HepG2 (cell line): ENCODE results near the gene RBM8A. TPM values are rescaled to one million over a fixed set of nuclear protein-coding genes. Genes with fewer than 3 reads are reported as not detected.
A peak's percentile ranks its signal among the peaks of the same experiment; 100 is the strongest.

ENCODE experiments used
- ATAC-seq: fragments of 200-7000 bp; cut with Tn5 transposase; 3 replicates; pipeline ENCODE4 v1.9.1; 2020; ENCODE audit warnings: mild to moderate bottlenecking, moderate library complexity
- BruUV-seq: library from RNA; stranded (reverse); fragments of 400-500 nt; replicated peaks from 2 replicates; lab custom pipeline; 2021; lab: Mats Ljungman, UMichigan
- CTCF ChIA-PET: fragments of 300-600 bp; formaldehyde crosslinking; extraction: SDS; loops from one replicate; lab custom pipeline; 2021; ENCODE audit warnings: low total read pairs, inconsistent platforms, low intra/inter-chr PET ratio; lab: Yijun Ruan, JAX
- POLR2A ChIA-PET: fragments of 350-600 bp; sonication (Branson Sonifier 250); formaldehyde crosslinking; loops from one replicate; lab custom pipeline; 2020; ENCODE audit warnings: antibody characterized with exemption, inconsistent platforms; lab: Yijun Ruan, JAX
- DNase-seq: peaks from one replicate; pipeline ENCODE4 v3.0.0-alpha.2; 2015; ENCODE audit warnings: low spot score
- FAIRE-seq: peaks from 3 replicates; lab custom pipeline; 2011; peaks lifted over from hg19 to GRCh38; lab: Jason Lieb, UNC
- H2AFZ ChIP-seq: one replicate; pipeline ENCODE4 v1.6.1; 2011; ENCODE audit warnings: low read length, inconsistent platforms
- H3K27ac ChIP-seq: fragments of 300-600 bp; 3 replicates; pipeline ENCODE4 v1.8.0; 2011; ENCODE audit warnings: mixed run types, mild to moderate bottlenecking, mixed read lengths, low read length, inconsistent platforms; ENCODE audit not compliant: insufficient read depth; ENCODE audit errors: extremely low read length
- H3K27me3 ChIP-seq, 2 experiments: fragments of 200-600 bp in 1 of 2; 2 replicates in 1 of 2; 3 replicates in 1 of 2; pipeline versions ENCODE4 v1.6.0 to v1.8.0; 2011; ENCODE audit warnings: low read length in 2 of 2, mild to moderate bottlenecking in 2 of 2, moderate library complexity in 2 of 2, inconsistent platforms in 1 of 2; ENCODE audit not compliant: insufficient read depth in 2 of 2, control insufficient read depth in 1 of 2
- H3K36me3 ChIP-seq, 2 experiments: fragments of 200-600 bp in 1 of 2; replicated peaks in 1 of 2; 2 replicates in 1 of 2; 3 replicates in 1 of 2; pipeline versions ENCODE4 v1.5.1 to v1.8.0; 2011; ENCODE audit warnings: low read length in 2 of 2, inconsistent platforms in 1 of 2; ENCODE audit not compliant: insufficient read depth in 2 of 2, control insufficient read depth in 1 of 2
- H3K4me1 ChIP-seq: 2 replicates; pipeline ENCODE4 v1.5.1; 2012; ENCODE audit warnings: low read length, inconsistent platforms; ENCODE audit not compliant: insufficient read depth
- H3K4me2 ChIP-seq: 2 replicates; pipeline ENCODE4 v1.6.0; 2011; ENCODE audit warnings: low read depth, low read length, inconsistent platforms
- H3K4me3 ChIP-seq, 3 experiments: fragments of 200-600 bp in 1 of 3; sonication (generic), shearing (Covaris generic) in 1 of 3; replicated peaks in 1 of 3; 2 replicates each; pipeline ENCODE4 v1.5.1; 2011 to 2016; ENCODE audit warnings: low read length in 3 of 3, inconsistent platforms in 2 of 3, low read depth in 2 of 3, mild to moderate bottlenecking in 2 of 3, control low read depth in 1 of 3, mixed read lengths in 1 of 3; ENCODE audit not compliant: insufficient read depth in 1 of 3
- H3K79me2 ChIP-seq: one replicate; pipeline ENCODE4 v1.6.1; 2011; ENCODE audit warnings: low read length, inconsistent platforms; ENCODE audit not compliant: insufficient read depth
- H3K9ac ChIP-seq: 2 replicates; pipeline ENCODE4 v1.6.0; 2011; ENCODE audit warnings: mild to moderate bottlenecking, low read depth, low read length, inconsistent platforms; ENCODE audit not compliant: insufficient read depth
- H3K9me3 ChIP-seq: 2 replicates; pipeline ENCODE4 v1.5.1; 2012; ENCODE audit warnings: mild to moderate bottlenecking, low read length
- H4K20me1 ChIP-seq: 2 replicates; pipeline ENCODE4 v1.6.0; 2011; ENCODE audit warnings: inconsistent platforms, mild to moderate bottlenecking, low read length, moderate library complexity; ENCODE audit not compliant: insufficient read depth
- ARNTL ChIP-seq: sonication (generic); formaldehyde crosslinking; IDR thresholded peaks from 2 replicates; pipeline ENCODE4 v1.4.0; 2020; ENCODE audit warnings: mild to moderate bottlenecking, missing genetic modification reagents
- HNF4A ChIP-seq: sonication (generic); formaldehyde crosslinking; IDR thresholded peaks from 2 replicates; pipeline ENCODE4 v1.4.0; 2020; ENCODE audit warnings: missing genetic modification reagents
- MED1 ChIP-seq: sonication (generic); formaldehyde crosslinking; IDR thresholded peaks from 2 replicates; pipeline ENCODE4 v1.4.0; 2020; ENCODE audit warnings: missing genetic modification reagents
- NR2F6 ChIP-seq, 2 experiments: IDR thresholded peaks; 2 replicates each; pipeline ENCODE4 v1.6.1; 2016; ENCODE audit warnings: antibody characterized with exemption in 1 of 2, mild to moderate bottlenecking in 1 of 2
- WGBS: methylation state at CpG from one replicate; pipeline ENCODE4 v1.1.6; 2017; ENCODE audit warnings: low lambda C conversion rate; 5-methylcytosine and 5-hydroxymethylcytosine counted together
- in situ Hi-C: cut with HindIII; loops from 2 replicates; pipeline ENCODE4 v1.10.0; 2017; ENCODE audit warnings: low pct_unique_long_range_greater_than_20kb; ENCODE audit not compliant: extremely low pct_ligation_motif_present
- intact Hi-C: fragments of 100-400 bp; cut with micrococcal nuclease; formaldehyde crosslinking; loops from one replicate; pipeline ENCODE4 v1.10.0; 2022; ENCODE audit not compliant: unreplicated experiment
- polyA plus RNA-seq, 8 experiments: library from polyadenylated mRNA; depleted of rRNA in 3 of 8; stranded (reverse) in 7 of 8; unstranded in 1 of 8; fragments of >200 nt; fragmentation: Illumina TruSeq in 4 of 8; extraction: Trizol in 4 of 8; gene quantifications; 2 replicates each; pipeline versions ENCODE4 v1.2.1 to v1.2.3, GENCODE V29; 2011 to 2016; ENCODE audit warnings: low read depth in 4 of 8, missing spikeins in 1 of 8, mixed read lengths in 1 of 8; ENCODE audit not compliant: insufficient read depth in 1 of 8
- total RNA-seq, 5 experiments: library from RNA; depleted of rRNA; stranded (reverse); fragments of >200 nt; fragmentation: Illumina TruSeq; extraction: Trizol; gene quantifications; 2 replicates each; pipeline ENCODE4 v1.2.3, GENCODE V29; 2016; ENCODE audit warnings: low read depth in 1 of 5
- TF ChIP-seq, protein P1 (sequence below): sonication (generic); formaldehyde crosslinking; IDR thresholded peaks from 2 replicates; pipeline ENCODE4 v1.4.0; 2020; ENCODE audit warnings: mild to moderate bottlenecking, missing genetic modification reagents
- TF ChIP-seq, protein P2 (sequence below): sonication (generic); formaldehyde crosslinking; IDR thresholded peaks from 2 replicates; pipeline ENCODE4 v1.5.0; 2020; ENCODE audit warnings: mild to moderate bottlenecking, missing genetic modification reagents, moderate library complexity
- TF ChIP-seq, protein P3 (sequence below): sonication (generic); formaldehyde crosslinking; IDR thresholded peaks from 2 replicates; pipeline ENCODE4 v1.8.0; 2022; ENCODE audit warnings: missing genetic modification reagents, mild to moderate bottlenecking, moderate library complexity, borderline replicate concordance
- TF ChIP-seq, protein P4 (sequence below): sonication (generic); formaldehyde crosslinking; IDR thresholded peaks from 2 replicates; pipeline ENCODE4 v1.9.0; 2021; ENCODE audit warnings: missing genetic modification reagents, borderline replicate concordance

RBM8A gene
- total and polyA plus RNA-seq, 2 of the 13 experiments (the other 11 are each of a cell fraction or from before 2014, with no cell fraction given), result 106 to 162 TPM

DNA sequence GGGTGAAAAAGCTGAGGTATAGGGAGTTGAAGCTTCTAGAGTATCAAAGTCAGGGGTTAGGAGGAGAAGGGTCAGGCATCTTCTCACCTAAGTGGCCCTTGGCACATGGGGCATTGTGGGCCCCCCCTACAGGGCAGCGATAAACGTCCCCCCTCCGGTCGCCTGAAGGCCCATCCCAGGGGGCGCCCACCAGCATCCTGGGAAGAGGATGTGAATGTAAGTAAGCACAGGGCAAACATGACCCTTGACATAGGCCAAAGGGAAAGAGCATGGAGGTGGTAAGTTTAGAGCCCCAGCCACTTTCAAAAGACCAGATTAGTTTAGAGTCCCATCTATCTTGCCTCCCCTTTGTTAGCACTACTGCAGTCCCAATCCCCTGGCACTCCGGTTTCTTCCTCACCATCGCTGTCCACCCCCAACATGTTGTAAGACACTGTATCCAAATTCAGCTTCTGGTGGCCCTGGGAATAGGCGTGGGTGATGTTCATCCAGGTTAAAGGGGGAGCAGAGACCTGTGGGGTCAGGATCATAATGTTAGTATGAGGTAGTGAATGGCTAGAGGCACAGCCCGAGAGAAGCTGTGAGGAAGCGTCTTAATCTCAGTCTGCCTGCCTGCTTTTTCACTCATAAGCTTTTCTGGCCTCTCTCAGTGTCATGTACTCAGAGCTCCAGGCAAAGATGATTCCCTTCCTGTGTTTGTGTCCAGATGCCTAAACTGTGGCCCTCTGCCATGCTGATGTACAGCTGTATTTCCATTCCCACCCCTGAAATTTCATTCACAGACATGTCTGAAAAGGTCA, 20.1 kb downstream of the RBM8A start:
- H3K9me3 ChIP-seq, result no peaks in the 10 kb centered on the region
- peak overlapping the region in 1 of 3 experiments; percentile 5; a peak in 2 of 6 replicates for H3K4me3 ChIP-seq
- no TSS peak for BruUV-seq
- ChIA-PET CTCF (interaction anchor here (4.4 kb wide), 1 partner anchor 15 kb away, joined by 93 read pairs; no protein-coding TSS in a partner anchor), POLR2A (interaction anchor here (2.0 to 4.3 kb wide), 3 partner anchors 9 to 20 kb away, joined by 5 to 25 read pairs (median 6); partner anchors contain the start of gene RBM8A)
- 32% methylated on average over 10 of the region's 10 CpGs for WGBS
- peaks cover 58% of the 10 kb centered on the region for H3K4me1 ChIP-seq
- H3K27ac ChIP-seq, result no peak overlapping the region
- ATAC-seq (peak; percentile 57), DNase-seq (no peak), FAIRE-seq (no peak)
- in situ Hi-C loops, result no loop called here
- no peaks in the 10 kb centered on the region for H4K20me1 ChIP-seq
- H3K4me2 ChIP-seq, result peak overlapping the region; percentile 74
- H3K36me3 ChIP-seq, result peaks cover 4 to 13% of the 10 kb centered on the region in 2 experiments; a peak in 4 of 5 replicates
- H3K79me2 ChIP-seq, result no peaks in the 10 kb centered on the region
- no peak overlapping the region for H2AFZ ChIP-seq
- H3K9ac ChIP-seq, result no peak overlapping the region
- H3K27me3 ChIP-seq, result no peaks in the 10 kb centered on the region
- intact Hi-C loops, result no loop called here
- TF ChIP-seq, protein P1, sequence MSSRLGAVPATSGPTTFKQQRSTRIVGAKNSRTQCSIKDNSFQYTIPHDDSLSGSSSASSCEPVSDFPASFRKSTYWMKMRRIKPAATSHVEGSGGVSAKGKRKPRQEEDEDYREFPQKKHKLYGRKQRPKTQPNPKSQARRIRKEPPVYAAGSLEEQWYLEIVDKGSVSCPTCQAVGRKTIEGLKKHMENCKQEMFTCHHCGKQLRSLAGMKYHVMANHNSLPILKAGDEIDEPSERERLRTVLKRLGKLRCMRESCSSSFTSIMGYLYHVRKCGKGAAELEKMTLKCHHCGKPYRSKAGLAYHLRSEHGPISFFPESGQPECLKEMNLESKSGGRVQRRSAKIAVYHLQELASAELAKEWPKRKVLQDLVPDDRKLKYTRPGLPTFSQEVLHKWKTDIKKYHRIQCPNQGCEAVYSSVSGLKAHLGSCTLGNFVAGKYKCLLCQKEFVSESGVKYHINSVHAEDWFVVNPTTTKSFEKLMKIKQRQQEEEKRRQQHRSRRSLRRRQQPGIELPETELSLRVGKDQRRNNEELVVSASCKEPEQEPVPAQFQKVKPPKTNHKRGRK (CRISPR knock-in tag), result no peak
- TF ChIP-seq HNF4A (CRISPR knock-in tag) (peak; percentile 34; the same call in 1 of the 2 replicates), ARNTL (CRISPR knock-in tag) (no peak), NR2F6 (IDR thresholded peaks at IDR 0.05) (peak; percentile 65; the same call in 1 of the 2 replicates), NR2F6 (CRISPR knock-in tag; IDR thresholded peaks at IDR 0.05) (peak; percentile 41; the same call in 1 of the 2 replicates), MED1 (0 out of 2 replicates have a peak, but pooled peaks have one; percentile 27)
- TF ChIP-seq, protein P2, sequence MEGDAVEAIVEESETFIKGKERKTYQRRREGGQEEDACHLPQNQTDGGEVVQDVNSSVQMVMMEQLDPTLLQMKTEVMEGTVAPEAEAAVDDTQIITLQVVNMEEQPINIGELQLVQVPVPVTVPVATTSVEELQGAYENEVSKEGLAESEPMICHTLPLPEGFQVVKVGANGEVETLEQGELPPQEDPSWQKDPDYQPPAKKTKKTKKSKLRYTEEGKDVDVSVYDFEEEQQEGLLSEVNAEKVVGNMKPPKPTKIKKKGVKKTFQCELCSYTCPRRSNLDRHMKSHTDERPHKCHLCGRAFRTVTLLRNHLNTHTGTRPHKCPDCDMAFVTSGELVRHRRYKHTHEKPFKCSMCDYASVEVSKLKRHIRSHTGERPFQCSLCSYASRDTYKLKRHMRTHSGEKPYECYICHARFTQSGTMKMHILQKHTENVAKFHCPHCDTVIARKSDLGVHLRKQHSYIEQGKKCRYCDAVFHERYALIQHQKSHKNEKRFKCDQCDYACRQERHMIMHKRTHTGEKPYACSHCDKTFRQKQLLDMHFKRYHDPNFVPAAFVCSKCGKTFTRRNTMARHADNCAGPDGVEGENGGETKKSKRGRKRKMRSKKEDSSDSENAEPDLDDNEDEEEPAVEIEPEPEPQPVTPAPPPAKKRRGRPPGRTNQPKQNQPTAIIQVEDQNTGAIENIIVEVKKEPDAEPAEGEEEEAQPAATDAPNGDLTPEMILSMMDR (CRISPR knock-in tag), result peak; percentile 37
- TF ChIP-seq, protein P3, sequence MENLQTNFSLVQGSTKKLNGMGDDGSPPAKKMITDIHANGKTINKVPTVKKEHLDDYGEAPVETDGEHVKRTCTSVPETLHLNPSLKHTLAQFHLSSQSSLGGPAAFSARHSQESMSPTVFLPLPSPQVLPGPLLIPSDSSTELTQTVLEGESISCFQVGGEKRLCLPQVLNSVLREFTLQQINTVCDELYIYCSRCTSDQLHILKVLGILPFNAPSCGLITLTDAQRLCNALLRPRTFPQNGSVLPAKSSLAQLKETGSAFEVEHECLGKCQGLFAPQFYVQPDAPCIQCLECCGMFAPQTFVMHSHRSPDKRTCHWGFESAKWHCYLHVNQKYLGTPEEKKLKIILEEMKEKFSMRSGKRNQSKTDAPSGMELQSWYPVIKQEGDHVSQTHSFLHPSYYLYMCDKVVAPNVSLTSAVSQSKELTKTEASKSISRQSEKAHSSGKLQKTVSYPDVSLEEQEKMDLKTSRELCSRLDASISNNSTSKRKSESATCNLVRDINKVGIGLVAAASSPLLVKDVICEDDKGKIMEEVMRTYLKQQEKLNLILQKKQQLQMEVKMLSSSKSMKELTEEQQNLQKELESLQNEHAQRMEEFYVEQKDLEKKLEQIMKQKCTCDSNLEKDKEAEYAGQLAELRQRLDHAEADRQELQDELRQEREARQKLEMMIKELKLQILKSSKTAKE, result peak; percentile 46; the same call in 1 of the 2 replicates
- TF ChIP-seq, protein P4, sequence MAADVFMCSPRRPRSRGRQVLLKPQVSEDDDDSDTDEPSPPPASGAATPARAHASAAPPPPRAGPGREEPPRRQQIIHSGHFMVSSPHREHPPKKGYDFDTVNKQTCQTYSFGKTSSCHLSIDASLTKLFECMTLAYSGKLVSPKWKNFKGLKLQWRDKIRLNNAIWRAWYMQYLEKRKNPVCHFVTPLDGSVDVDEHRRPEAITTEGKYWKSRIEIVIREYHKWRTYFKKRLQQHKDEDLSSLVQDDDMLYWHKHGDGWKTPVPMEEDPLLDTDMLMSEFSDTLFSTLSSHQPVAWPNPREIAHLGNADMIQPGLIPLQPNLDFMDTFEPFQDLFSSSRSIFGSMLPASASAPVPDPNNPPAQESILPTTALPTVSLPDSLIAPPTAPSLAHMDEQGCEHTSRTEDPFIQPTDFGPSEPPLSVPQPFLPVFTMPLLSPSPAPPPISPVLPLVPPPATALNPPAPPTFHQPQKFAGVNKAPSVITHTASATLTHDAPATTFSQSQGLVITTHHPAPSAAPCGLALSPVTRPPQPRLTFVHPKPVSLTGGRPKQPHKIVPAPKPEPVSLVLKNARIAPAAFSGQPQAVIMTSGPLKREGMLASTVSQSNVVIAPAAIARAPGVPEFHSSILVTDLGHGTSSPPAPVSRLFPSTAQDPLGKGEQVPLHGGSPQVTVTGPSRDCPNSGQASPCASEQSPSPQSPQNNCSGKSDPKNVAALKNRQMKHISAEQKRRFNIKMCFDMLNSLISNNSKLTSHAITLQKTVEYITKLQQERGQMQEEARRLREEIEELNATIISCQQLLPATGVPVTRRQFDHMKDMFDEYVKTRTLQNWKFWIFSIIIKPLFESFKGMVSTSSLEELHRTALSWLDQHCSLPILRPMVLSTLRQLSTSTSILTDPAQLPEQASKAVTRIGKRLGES (CRISPR knock-in tag), result no peak
